Activated T-helper 2 cell treated with anti-CD3 and anti-CD28 coated beads, Interferon-gamma antibody, Interleukin-2, Interleukin-4, amounts not matched to agents 10 μg/mL and 5 μg/mL and 100 μg/mL, durations not matched to agents 14 hours and 24 hours and 36 hours (primary cell): ENCODE data around the gene GRIN2A. TPM values are rescaled to one million over a fixed set of nuclear protein-coding genes. Genes with fewer than 3 reads are reported as not detected.

ENCODE experiments used
- DNase-seq: peaks from one replicate; pipeline ENCODE4 v3.0.0; 2021; ENCODE audit warnings: low spot score
- H3K27ac Mint-ChIP-seq: one replicate; pipeline ENCODE4 v1.8.0; 2021; ENCODE audit warnings: mixed read lengths
- H3K27me3 Mint-ChIP-seq: one replicate; pipeline ENCODE4 v1.8.0; 2021; ENCODE audit warnings: low read depth, mixed read lengths
- H3K36me3 Mint-ChIP-seq: one replicate; pipeline ENCODE4 v1.8.0; 2021; ENCODE audit warnings: low read depth, mixed read lengths
- H3K4me1 Mint-ChIP-seq: one replicate; pipeline ENCODE4 v1.8.0; 2021; ENCODE audit warnings: low read depth, mixed read lengths
- H3K4me3 Mint-ChIP-seq: one replicate; pipeline ENCODE4 v1.8.0; 2021; ENCODE audit warnings: low read depth, mild to moderate bottlenecking, moderate library complexity, mixed read lengths
- H3K9me3 Mint-ChIP-seq: one replicate; pipeline ENCODE4 v1.8.0; 2021; ENCODE audit warnings: mixed read lengths
- intact Hi-C: fragments of 100-400 bp; cut with micrococcal nuclease; formaldehyde crosslinking; loops from one replicate; pipeline ENCODE4 v1.15.1; 2023
- total RNA-seq: library from RNA; stranded (reverse); gene quantifications from 2 replicates; pipeline ENCODE4 v1.2.3, GENCODE V29; 2022

The GRIN2A gene
- total RNA-seq, 1 donor from 2014 or later: not detected

- H3K36me3 Mint-ChIP-seq: no peaks in the 10 kb centered on the region
- no peaks in the 10 kb centered on the region for H3K27me3 Mint-ChIP-seq
- no peak overlapping the region for H3K4me3 Mint-ChIP-seq
- no peak for DNase-seq
- H3K9me3 Mint-ChIP-seq: peaks cover 4% of the 10 kb centered on the region
- intact Hi-C loops: no loop called here
- no peaks in the 10 kb centered on the region for H3K4me1 Mint-ChIP-seq
- no peak overlapping the region for H3K27ac Mint-ChIP-seq
These were observed 408.9 kb downstream of the GRIN2A start for GRCh38 chr16:9773289-9773688.

GRCh38 chr16:9772526-9773225 lies 409.6 kb downstream of the GRIN2A start:
- H3K27ac Mint-ChIP-seq: no peak overlapping the region
- no peaks in the 10 kb centered on the region for H3K36me3 Mint-ChIP-seq
- intact Hi-C loops: no loop called here
- peaks cover 4% of the 10 kb centered on the region for H3K9me3 Mint-ChIP-seq
- no peaks in the 10 kb centered on the region for H3K27me3 Mint-ChIP-seq
- no peak overlapping the region for H3K4me3 Mint-ChIP-seq
- H3K4me1 Mint-ChIP-seq: no peaks in the 10 kb centered on the region
- no peak for DNase-seq

- Mint-ChIP-seq H3K4me3 (no peak overlapping the region), H3K9me3 (peaks cover 13% of the 10 kb centered on the region), H3K27ac (no peak overlapping the region), H3K36me3 (no peaks in the 10 kb centered on the region), H3K27me3 (no peaks in the 10 kb centered on the region), H3K4me1 (no peaks in the 10 kb centered on the region)
- intact Hi-C loops: no loop called here
- no peak for DNase-seq
These were observed 415.3 kb downstream of the GRIN2A start for GRCh38 chr16:9766891-9767290.

GRCh38 chr16:9763505-9763904 lies 418.7 kb downstream of the GRIN2A start:
- intact Hi-C loops: no loop called here
- no peak for DNase-seq
- H3K27ac Mint-ChIP-seq: no peak overlapping the region
- no peaks in the 10 kb centered on the region for H3K27me3 Mint-ChIP-seq
- H3K4me3 Mint-ChIP-seq: no peak overlapping the region
- no peaks in the 10 kb centered on the region for H3K36me3 Mint-ChIP-seq
- peaks cover 20% of the 10 kb centered on the region for H3K9me3 Mint-ChIP-seq
- H3K4me1 Mint-ChIP-seq: no peaks in the 10 kb centered on the region

- H3K4me1 Mint-ChIP-seq: no peaks in the 10 kb centered on the region
- H3K4me3 Mint-ChIP-seq: no peak overlapping the region
- H3K9me3 Mint-ChIP-seq: peaks cover 20% of the 10 kb centered on the region
- DNase-seq: no peak
- intact Hi-C loops: no loop called here
- H3K27ac Mint-ChIP-seq: no peak overlapping the region
- H3K36me3 Mint-ChIP-seq: no peaks in the 10 kb centered on the region
- no peaks in the 10 kb centered on the region for H3K27me3 Mint-ChIP-seq
These were observed 420.4 kb downstream of the GRIN2A start for GRCh38 chr16:9761870-9762269.

- Mint-ChIP-seq H3K4me1 (no peaks in the 10 kb centered on the region), H3K27ac (no peak overlapping the region), H3K9me3 (peaks cover 15% of the 10 kb centered on the region), H3K4me3 (no peak overlapping the region), H3K36me3 (no peaks in the 10 kb centered on the region), H3K27me3 (no peaks in the 10 kb centered on the region)
- no peak for DNase-seq
- intact Hi-C loops: no loop called here
These were observed 424.5 kb downstream of the GRIN2A start for GRCh38 chr16:9757687-9758086.

GRCh38 chr16:9756434-9756833 lies 425.8 kb downstream of the GRIN2A start:
- intact Hi-C loops: no loop called here
- no peak for DNase-seq
- Mint-ChIP-seq H3K4me3 (no peak overlapping the region), H3K27ac (no peak overlapping the region), H3K27me3 (no peaks in the 10 kb centered on the region), H3K36me3 (no peaks in the 10 kb centered on the region), H3K4me1 (no peaks in the 10 kb centered on the region), H3K9me3 (peaks cover 7% of the 10 kb centered on the region)

GRCh38 chr16:9755081-9755480 lies 427.1 kb downstream of the GRIN2A start:
- Mint-ChIP-seq H3K27ac (no peak overlapping the region), H3K36me3 (no peaks in the 10 kb centered on the region), H3K9me3 (peaks cover 4% of the 10 kb centered on the region), H3K4me1 (no peaks in the 10 kb centered on the region), H3K4me3 (no peak overlapping the region), H3K27me3 (no peaks in the 10 kb centered on the region)
- intact Hi-C loops: no loop called here
- DNase-seq: no peak

- H3K27me3 Mint-ChIP-seq: no peaks in the 10 kb centered on the region
- peaks cover 13% of the 10 kb centered on the region for H3K9me3 Mint-ChIP-seq
- no peak overlapping the region for H3K4me3 Mint-ChIP-seq
- intact Hi-C loops: no loop called here
- H3K27ac Mint-ChIP-seq: no peak overlapping the region
- no peaks in the 10 kb centered on the region for H3K36me3 Mint-ChIP-seq
- DNase-seq: no peak
- H3K4me1 Mint-ChIP-seq: no peaks in the 10 kb centered on the region
These were observed 440.5 kb downstream of the GRIN2A start for GRCh38 chr16:9741776-9742175.

GRCh38 chr16:9739301-9739700 lies 442.9 kb downstream of the GRIN2A start:
- Mint-ChIP-seq H3K9me3 (peaks cover 13% of the 10 kb centered on the region), H3K4me1 (no peaks in the 10 kb centered on the region), H3K36me3 (no peaks in the 10 kb centered on the region), H3K27me3 (no peaks in the 10 kb centered on the region), H3K27ac (no peak overlapping the region), H3K4me3 (no peak overlapping the region)
- intact Hi-C loops: no loop called here
- no peak for DNase-seq

- no peaks in the 10 kb centered on the region for H3K4me1 Mint-ChIP-seq
- no peak overlapping the region for H3K27ac Mint-ChIP-seq
- no peaks in the 10 kb centered on the region for H3K36me3 Mint-ChIP-seq
- H3K4me3 Mint-ChIP-seq: no peak overlapping the region
- H3K27me3 Mint-ChIP-seq: no peaks in the 10 kb centered on the region
- intact Hi-C loops: no loop called here
- peaks cover 13% of the 10 kb centered on the region for H3K9me3 Mint-ChIP-seq
- DNase-seq: no peak
These were observed 443.5 kb downstream of the GRIN2A start for GRCh38 chr16:9738690-9739089.

- H3K4me1 Mint-ChIP-seq: no peaks in the 10 kb centered on the region
- peaks cover 3% of the 10 kb centered on the region for H3K9me3 Mint-ChIP-seq
- DNase-seq: no peak
- no peaks in the 10 kb centered on the region for H3K36me3 Mint-ChIP-seq
- H3K4me3 Mint-ChIP-seq: no peak overlapping the region
- intact Hi-C loops: no loop called here
- no peak overlapping the region for H3K27ac Mint-ChIP-seq
- H3K27me3 Mint-ChIP-seq: no peaks in the 10 kb centered on the region
These were observed 445.7 kb downstream of the GRIN2A start for GRCh38 chr16:9736547-9736946.

- H3K27me3 Mint-ChIP-seq: no peaks in the 10 kb centered on the region
- no peaks in the 10 kb centered on the region for H3K36me3 Mint-ChIP-seq
- H3K27ac Mint-ChIP-seq: no peak overlapping the region
- DNase-seq: no peak
- H3K9me3 Mint-ChIP-seq: peaks cover 3% of the 10 kb centered on the region
- no peak overlapping the region for H3K4me3 Mint-ChIP-seq
- no peaks in the 10 kb centered on the region for H3K4me1 Mint-ChIP-seq
- intact Hi-C loops: no loop called here
These were observed 459.1 kb downstream of the GRIN2A start for GRCh38 chr16:9723136-9723535.

- Mint-ChIP-seq H3K4me1 (no peaks in the 10 kb centered on the region), H3K27ac (no peak overlapping the region), H3K36me3 (no peaks in the 10 kb centered on the region), H3K4me3 (no peak overlapping the region), H3K9me3 (peaks cover 18% of the 10 kb centered on the region), H3K27me3 (no peaks in the 10 kb centered on the region)
- DNase-seq: no peak
- intact Hi-C loops: no loop called here
These were observed 468.3 kb downstream of the GRIN2A start for GRCh38 chr16:9713907-9714306.
